Measurements from ENCODE around the gene MDN1.
A peak's percentile ranks its signal among the peaks of the same experiment; 100 is the strongest.
"Not testable (repeated sequence)": the region's sequence is repeated elsewhere in the genome, so short reads cannot be mapped to it uniquely, and the experiment has no call there.

The MDN1 gene

GRCh38 chr6:89638320-89639195, 181.0 kb downstream of the MDN1 start, which contains the start of gene LYRM2:
Gene LYRM2, minus strand, starts transcription at chr6:89638747. Its CDS starts 31 bp downstream, at chr6:89638716.
- peak within 1 kb of the TSS; percentile 89 for H2BK120ac ChIP-seq (ENCODE audit: low read depth, low read length)
- DNase-seq = peak; percentile 95
- no peak within 1 kb of the TSS for H3K23ac ChIP-seq (ENCODE audit: low read length in 2 of 2)
- no peaks in the 10 kb centered on the region for H3K9me3 ChIP-seq (ENCODE audit: control insufficient read depth, low read length)
- H3K4me2 ChIP-seq (ENCODE audit: low read length, poor library complexity, severe bottlenecking) = peak within 1 kb of the TSS; percentile 52
- H2BK5ac ChIP-seq (ENCODE audit: low read depth, low read length, poor library complexity, severe bottlenecking) = peak within 1 kb of the TSS; percentile 47
- peaks cover 15% of the 10 kb centered on the region for H3K79me1 ChIP-seq (replicated peaks; ENCODE audit: low read length, poor library complexity, severe bottlenecking)
- H2BK15ac ChIP-seq (ENCODE audit: low read depth, poor library complexity, severe bottlenecking) = no peak within 1 kb of the TSS
- no peak within 1 kb of the TSS for H3K14ac ChIP-seq (ENCODE audit: low read length in 2 of 2)
- H3K27ac ChIP-seq (ENCODE audit: low read length, poor library complexity, severe bottlenecking) = peak within 1 kb of the TSS; percentile 95
- peak within 1 kb of the TSS; percentile 78 for H2AFZ ChIP-seq (ENCODE audit: low read depth, low read length)
- no peaks in the 10 kb centered on the region for H3K4me1 ChIP-seq (ENCODE audit: control insufficient read depth, insufficient read depth, low read depth, low read length)
- H2AK5ac ChIP-seq (ENCODE audit: low read length, severe bottlenecking) = no peak within 1 kb of the TSS
- H3K4me3 ChIP-seq (ENCODE audit: insufficient read depth in 1 of 2, low read depth in 1 of 2, low read length in 2 of 2) = peak within 1 kb of the TSS; percentile 81 to 96
- H4K8ac ChIP-seq (ENCODE audit: low read length) = peak within 1 kb of the TSS; percentile 95
- H4K91ac ChIP-seq (ENCODE audit: low read length) = peak within 1 kb of the TSS; percentile 85
- no peak within 1 kb of the TSS for H2BK12ac ChIP-seq (ENCODE audit: low read length in 2 of 2)
- peak within 1 kb of the TSS; percentile 98 for H3K9ac ChIP-seq (ENCODE audit: low read length)
- H3K36me3 ChIP-seq (ENCODE audit: control insufficient read depth in 1 of 2, insufficient read depth in 2 of 2, low read depth in 1 of 2, low read length in 2 of 2) = peaks cover 8 to 44% of the 10 kb centered on the region in 2 experiments
- H3K18ac ChIP-seq (ENCODE audit: low read depth in 1 of 2, low read length in 2 of 2) = peak within 1 kb of the TSS; percentile 94 to 95
- no peaks in the 10 kb centered on the region for H3K27me3 ChIP-seq (ENCODE audit: control insufficient read depth in 1 of 2, insufficient read depth in 1 of 2, low read length in 2 of 2)
- H3K4ac ChIP-seq (ENCODE audit: low read depth in 1 of 2, low read length in 2 of 2) = peak within 1 kb of the TSS; percentile 78 to 84
- WGBS = 5% methylated on average over 58 of the region's 58 CpGs

- no peak overlapping the region for H2BK15ac ChIP-seq (ENCODE audit: low read depth, poor library complexity, severe bottlenecking)
- no peaks in the 10 kb centered on the region for H3K9me3 ChIP-seq (ENCODE audit: control insufficient read depth, low read length)
- H3K18ac ChIP-seq (ENCODE audit: low read depth in 1 of 2, low read length in 2 of 2) = peak overlapping the region in 1 of 2 experiments; percentile 94
- DNase-seq = no peak
- H3K14ac ChIP-seq (ENCODE audit: low read length in 2 of 2) = no peak overlapping the region
- no peaks in the 10 kb centered on the region for H3K4me1 ChIP-seq (ENCODE audit: control insufficient read depth, insufficient read depth, low read depth, low read length)
- no peaks in the 10 kb centered on the region for H3K27me3 ChIP-seq (ENCODE audit: control insufficient read depth in 1 of 2, insufficient read depth in 1 of 2, low read length in 2 of 2)
- no peak overlapping the region for H2AK5ac ChIP-seq (ENCODE audit: low read length, severe bottlenecking)
- no peak overlapping the region for H4K91ac ChIP-seq (ENCODE audit: low read length)
- H3K79me1 ChIP-seq (replicated peaks; ENCODE audit: low read length, poor library complexity, severe bottlenecking) = peaks cover 12% of the 10 kb centered on the region
- WGBS = 33% methylated on average over 7 of the region's 7 CpGs
- H2BK5ac ChIP-seq (ENCODE audit: low read depth, low read length, poor library complexity, severe bottlenecking) = no peak overlapping the region
- H3K23ac ChIP-seq (ENCODE audit: low read length in 2 of 2) = no peak overlapping the region
- peak overlapping the region; percentile 27 for H4K8ac ChIP-seq (ENCODE audit: low read length)
- H3K4me3 ChIP-seq (ENCODE audit: insufficient read depth in 1 of 2, low read depth in 1 of 2, low read length in 2 of 2) = peak overlapping the region; percentile 42 to 96
- H3K36me3 ChIP-seq (ENCODE audit: control insufficient read depth in 1 of 2, insufficient read depth in 2 of 2, low read depth in 1 of 2, low read length in 2 of 2) = peaks cover 5 to 40% of the 10 kb centered on the region in 2 experiments
- H2AFZ ChIP-seq (ENCODE audit: low read depth, low read length) = no peak overlapping the region
- no peak overlapping the region for H2BK120ac ChIP-seq (ENCODE audit: low read depth, low read length)
- H3K4me2 ChIP-seq (ENCODE audit: low read length, poor library complexity, severe bottlenecking) = peak overlapping the region; percentile 33
- peak overlapping the region; percentile 98 for H3K9ac ChIP-seq (ENCODE audit: low read length)
- peak overlapping the region; percentile 64 for H3K27ac ChIP-seq (ENCODE audit: low read length, poor library complexity, severe bottlenecking)
- H2BK12ac ChIP-seq (ENCODE audit: low read length in 2 of 2) = no peak overlapping the region
- H3K4ac ChIP-seq (ENCODE audit: low read depth in 1 of 2, low read length in 2 of 2) = peak overlapping the region in 1 of 2 experiments; percentile 47
These were observed 181.7 kb downstream of the MDN1 start for GRCh38 chr6:89637960-89638319.

GRCh38 chr6:89636412-89636811, 183.2 kb downstream of the MDN1 start:
- WGBS = 100% methylated on average over 2 of the region's 3 CpGs
- not testable (repeated sequence) for H2AFZ ChIP-seq (ENCODE audit: low read depth, low read length); H3K79me1 ChIP-seq (replicated peaks; ENCODE audit: low read length, poor library complexity, severe bottlenecking)

GRCh38 chr6:89630488-89630887, 189.1 kb downstream of the MDN1 start:
- DNase-seq = no peak
- H2BK12ac ChIP-seq (ENCODE audit: low read length in 2 of 2) = no peak overlapping the region
- no peak overlapping the region for H2BK5ac ChIP-seq (ENCODE audit: low read depth, low read length, poor library complexity, severe bottlenecking)
- peaks cover 9 to 37% of the 10 kb centered on the region in 2 experiments for H3K36me3 ChIP-seq (ENCODE audit: control insufficient read depth in 1 of 2, insufficient read depth in 2 of 2, low read depth in 1 of 2, low read length in 2 of 2)
- H3K9me3 ChIP-seq (ENCODE audit: control insufficient read depth, low read length) = no peaks in the 10 kb centered on the region
- H3K9ac ChIP-seq (ENCODE audit: low read length) = no peak overlapping the region
- no peak overlapping the region for H2AFZ ChIP-seq (ENCODE audit: low read depth, low read length)
- H4K8ac ChIP-seq (ENCODE audit: low read length) = no peak overlapping the region
- no peak overlapping the region for H2BK120ac ChIP-seq (ENCODE audit: low read depth, low read length)
- no peaks in the 10 kb centered on the region for H3K4me1 ChIP-seq (ENCODE audit: control insufficient read depth, insufficient read depth, low read depth, low read length)
- peaks cover 2% of the 10 kb centered on the region for H3K79me1 ChIP-seq (replicated peaks; ENCODE audit: low read length, poor library complexity, severe bottlenecking)
- H3K4me2 ChIP-seq (ENCODE audit: low read length, poor library complexity, severe bottlenecking) = no peak overlapping the region
- no peak overlapping the region for H3K23ac ChIP-seq (ENCODE audit: low read length in 2 of 2)
- 95% methylated on average over 9 of the region's 9 CpGs for WGBS
- no peak overlapping the region for H3K27ac ChIP-seq (ENCODE audit: low read length, poor library complexity, severe bottlenecking)
- H3K4ac ChIP-seq (ENCODE audit: low read depth in 1 of 2, low read length in 2 of 2) = no peak overlapping the region
- no peak overlapping the region for H3K4me3 ChIP-seq (ENCODE audit: insufficient read depth in 1 of 2, low read depth in 1 of 2, low read length in 2 of 2)
- H2AK5ac ChIP-seq (ENCODE audit: low read length, severe bottlenecking) = no peak overlapping the region
- H4K91ac ChIP-seq (ENCODE audit: low read length) = no peak overlapping the region
- H2BK15ac ChIP-seq (ENCODE audit: low read depth, poor library complexity, severe bottlenecking) = no peak overlapping the region
- no peaks in the 10 kb centered on the region for H3K27me3 ChIP-seq (ENCODE audit: control insufficient read depth in 1 of 2, insufficient read depth in 1 of 2, low read length in 2 of 2)
- H3K14ac ChIP-seq (ENCODE audit: low read length in 2 of 2) = no peak overlapping the region
- no peak overlapping the region for H3K18ac ChIP-seq (ENCODE audit: low read depth in 1 of 2, low read length in 2 of 2)

More at GRCh38 chr6:89636412-89636811, 183.2 kb downstream of the MDN1 start:
- not testable (repeated sequence) for H3K23ac ChIP-seq (ENCODE audit: low read length in 2 of 2); H3K4me2 ChIP-seq (ENCODE audit: low read length, poor library complexity, severe bottlenecking); H3K4me3 ChIP-seq (ENCODE audit: insufficient read depth in 1 of 2, low read depth in 1 of 2, low read length in 2 of 2); H3K27me3 ChIP-seq (ENCODE audit: control insufficient read depth in 1 of 2, insufficient read depth in 1 of 2, low read length in 2 of 2); DNase-seq; H2BK5ac ChIP-seq (ENCODE audit: low read depth, low read length, poor library complexity, severe bottlenecking); H2BK120ac ChIP-seq (ENCODE audit: low read depth, low read length); H3K18ac ChIP-seq (ENCODE audit: low read depth in 1 of 2, low read length in 2 of 2); H3K4me1 ChIP-seq (ENCODE audit: control insufficient read depth, insufficient read depth, low read depth, low read length); H2AK5ac ChIP-seq (ENCODE audit: low read length, severe bottlenecking); H3K9ac ChIP-seq (ENCODE audit: low read length); H3K27ac ChIP-seq (ENCODE audit: low read length, poor library complexity, severe bottlenecking); H2BK12ac ChIP-seq (ENCODE audit: low read length in 2 of 2); H3K14ac ChIP-seq (ENCODE audit: low read length in 2 of 2); H3K9me3 ChIP-seq (ENCODE audit: control insufficient read depth, low read length); H4K91ac ChIP-seq (ENCODE audit: low read length); H2BK15ac ChIP-seq (ENCODE audit: low read depth, poor library complexity, severe bottlenecking); H3K4ac ChIP-seq (ENCODE audit: low read depth in 1 of 2, low read length in 2 of 2); H4K8ac ChIP-seq (ENCODE audit: low read length)
- peaks cover 5 to 35% of the 10 kb centered on the region in 2 experiments for H3K36me3 ChIP-seq (ENCODE audit: control insufficient read depth in 1 of 2, insufficient read depth in 2 of 2, low read depth in 1 of 2, low read length in 2 of 2)
